Thyroid gland (tissue), 4 donors: ENCODE data around the gene ULK3. TPM values are rescaled to one million over a fixed set of nuclear protein-coding genes. Genes with fewer than 3 reads are reported as not detected.

Source experiments
- DNase-seq, 2 donors: peaks; one replicate each; pipeline ENCODE4 v3.0.0-alpha.2; 2019
- H3K27ac ChIP-seq, 3 donors: fragments of 200-600 bp; sonication (generic); 1 replicate in 2 of 3; 2 replicates in 1 of 3; pipeline ENCODE4 v1.5.1; 2016 to 2019; ENCODE audit warnings: mild to moderate bottlenecking in 1 of 3, moderate library complexity in 1 of 3
- H3K27me3 ChIP-seq: fragments of 200-600 bp; sonication (generic); one replicate; pipeline ENCODE4 v1.5.1; 2019
- H3K36me3 ChIP-seq, 2 donors: fragments of 200-600 bp; sonication (generic); one replicate each; pipeline ENCODE4 v1.5.1; 2016 to 2019
- H3K4me1 ChIP-seq, 2 donors: fragments of 200-600 bp; sonication (generic); one replicate each; pipeline ENCODE4 v1.5.1; 2017 to 2019
- H3K4me3 ChIP-seq, 3 donors: fragments of 200-600 bp; sonication (generic); replicated peaks in 1 of 3; 1 replicate in 2 of 3; 2 replicates in 1 of 3; pipeline ENCODE4 v1.5.1; 2016; ENCODE audit warnings: mild to moderate bottlenecking in 1 of 3
- H3K9me3 ChIP-seq: fragments of 200-600 bp; sonication (generic); one replicate; pipeline ENCODE4 v1.5.1; 2017
- POLR2A ChIP-seq, 2 donors: fragments of 450-650 bp; IDR thresholded peaks; one replicate each; pipeline ENCODE4 v1.6.1; 2017; ENCODE audit warnings: antibody characterized with exemption in 2 of 2, mild to moderate bottlenecking in 2 of 2, moderate library complexity in 1 of 2
- WGBS, 2 donors: methylation state at CpG; one replicate each; pipeline ENCODE4 v1.1.5; 2017; 5-methylcytosine and 5-hydroxymethylcytosine counted together
- intact Hi-C: fragments of 100-400 bp; cut with DNase I; formaldehyde crosslinking; loops from one replicate; pipeline ENCODE4 v1.15.1; 2023
- total RNA-seq, 4 donors: library from RNA; depleted of rRNA; stranded (reverse); fragments of >200 nt; gene quantifications; one replicate each; pipeline ENCODE4 v1.2.3, GENCODE V29; 2016
- TF ChIP-seq, protein P1 (sequence below), 6 experiments: fragments of 200-600 bp in 3 of 6; fragments of 450-650 bp in 3 of 6; sonication (generic) in 3 of 6; IDR thresholded peaks; one replicate each; pipeline ENCODE4 v1.5.1; 2016 to 2019; ENCODE audit warnings: antibody characterized with exemption in 6 of 6, mild to moderate bottlenecking in 2 of 6, inconsistent platforms in 1 of 6, moderate library complexity in 1 of 6

Gene ULK3
- total RNA-seq, 4 donors from 2014 or later: 40.9 to 91.1 (median 74.7) TPM

DNA sequence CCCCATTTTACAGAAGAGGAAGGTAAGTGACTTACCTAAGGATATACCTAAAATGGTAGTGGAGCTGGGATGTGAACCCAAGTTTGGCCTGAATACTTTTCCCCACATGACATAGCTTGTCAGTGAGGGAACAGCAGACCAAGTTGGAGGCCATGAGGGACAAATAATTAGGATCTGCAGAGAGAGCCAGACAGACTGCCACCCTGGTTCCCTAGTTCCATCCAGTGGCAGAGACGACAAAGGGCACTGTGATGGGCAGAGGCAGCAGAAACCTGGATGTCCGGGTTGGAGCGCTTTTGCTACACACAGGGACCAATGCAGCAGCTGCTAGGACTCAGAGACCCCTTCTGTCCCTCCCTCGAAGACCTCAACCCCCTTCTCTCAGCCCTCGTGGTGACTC, 15.3 kb downstream of the ULK3 start:
- intact Hi-C loops: no loop called here
- Histone ChIP-seq H3K9me3 (no peaks in the 10 kb centered on the region), H3K36me3 (no peaks in the 10 kb centered on the region), H3K4me3 (no peak overlapping the region), H3K27ac (no peak overlapping the region), H3K27me3 (no peaks in the 10 kb centered on the region), H3K4me1 (peaks cover 0 to 13% of the 10 kb centered on the region in 2 donors)
- TF ChIP-seq POLR2A (IDR thresholded peaks at IDR 0.05): no peak
- TF ChIP-seq, protein P1, sequence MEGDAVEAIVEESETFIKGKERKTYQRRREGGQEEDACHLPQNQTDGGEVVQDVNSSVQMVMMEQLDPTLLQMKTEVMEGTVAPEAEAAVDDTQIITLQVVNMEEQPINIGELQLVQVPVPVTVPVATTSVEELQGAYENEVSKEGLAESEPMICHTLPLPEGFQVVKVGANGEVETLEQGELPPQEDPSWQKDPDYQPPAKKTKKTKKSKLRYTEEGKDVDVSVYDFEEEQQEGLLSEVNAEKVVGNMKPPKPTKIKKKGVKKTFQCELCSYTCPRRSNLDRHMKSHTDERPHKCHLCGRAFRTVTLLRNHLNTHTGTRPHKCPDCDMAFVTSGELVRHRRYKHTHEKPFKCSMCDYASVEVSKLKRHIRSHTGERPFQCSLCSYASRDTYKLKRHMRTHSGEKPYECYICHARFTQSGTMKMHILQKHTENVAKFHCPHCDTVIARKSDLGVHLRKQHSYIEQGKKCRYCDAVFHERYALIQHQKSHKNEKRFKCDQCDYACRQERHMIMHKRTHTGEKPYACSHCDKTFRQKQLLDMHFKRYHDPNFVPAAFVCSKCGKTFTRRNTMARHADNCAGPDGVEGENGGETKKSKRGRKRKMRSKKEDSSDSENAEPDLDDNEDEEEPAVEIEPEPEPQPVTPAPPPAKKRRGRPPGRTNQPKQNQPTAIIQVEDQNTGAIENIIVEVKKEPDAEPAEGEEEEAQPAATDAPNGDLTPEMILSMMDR (IDR thresholded peaks at IDR 0.05): no peak
- no peak for DNase-seq
- WGBS, 2 donors: 57 to 65% methylated on average over 5 of the region's 5 CpGs

DNA sequence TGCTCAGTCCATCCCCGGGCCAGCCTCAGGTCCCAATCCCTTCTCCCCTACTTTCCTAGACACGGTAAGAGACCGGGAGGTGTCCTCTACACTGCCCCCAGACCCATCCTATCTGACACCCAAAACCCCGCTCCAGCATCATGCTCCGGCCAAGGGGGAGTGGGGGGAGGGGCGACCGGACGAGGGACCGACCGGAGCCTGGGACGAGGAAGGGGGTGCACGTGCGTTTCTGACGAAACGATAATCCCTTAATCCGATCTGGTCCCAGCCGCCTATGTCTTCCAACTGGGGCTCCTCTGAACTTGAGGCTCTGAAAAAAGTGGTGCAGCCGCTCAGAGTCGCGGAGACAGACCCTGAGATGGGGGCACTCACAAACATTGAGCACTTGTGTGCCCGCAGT, 16.0 kb downstream of the ULK3 start:
- H3K4me3 ChIP-seq: no peak overlapping the region
- no peak for TF ChIP-seq POLR2A (IDR thresholded peaks at IDR 0.05)
- TF ChIP-seq, protein P1 (IDR thresholded peaks at IDR 0.05): no peak
- H3K27me3 ChIP-seq: no peaks in the 10 kb centered on the region
- no peaks in the 10 kb centered on the region for H3K36me3 ChIP-seq
- intact Hi-C loops: no loop called here
- H3K4me1 ChIP-seq: peaks cover 0 to 13% of the 10 kb centered on the region in 2 donors
- 6 to 22% methylated on average over 16 to 21 of the region's 21 CpGs for WGBS, 2 donors
- H3K27ac ChIP-seq: no peak overlapping the region
- DNase-seq: no peak
- H3K9me3 ChIP-seq: no peaks in the 10 kb centered on the region

DNA sequence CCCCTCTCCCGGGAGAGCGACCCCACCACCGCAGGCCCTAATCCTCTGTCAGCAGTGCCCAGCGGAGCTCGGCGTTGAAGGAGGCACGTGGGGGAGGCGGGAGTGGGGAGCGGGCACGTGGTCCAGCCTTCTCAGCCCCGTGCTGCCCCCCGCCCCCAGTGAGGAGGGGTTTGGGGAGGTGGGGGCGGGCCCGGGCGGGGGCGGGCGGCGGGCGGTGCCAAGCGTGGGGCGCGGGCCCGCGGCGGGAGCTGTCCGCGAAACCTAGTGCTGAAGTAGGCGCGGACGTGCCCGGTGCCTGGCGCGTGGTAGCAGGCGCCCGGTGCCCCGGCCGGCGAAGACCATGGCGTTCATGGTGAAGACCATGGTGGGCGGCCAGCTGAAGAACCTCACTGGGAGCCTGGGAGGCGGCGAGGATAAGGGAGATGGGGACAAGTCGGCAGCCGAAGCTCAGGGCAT, 16.6 kb downstream of the ULK3 start, which contains the start of gene CPLX3:
Gene CPLX3, plus strand, starts transcription at position 264 of the 456 bp plus-strand sequence. Its CDS starts 77 bp downstream, at position 341.
- Histone ChIP-seq H3K9me3 (no peaks in the 10 kb centered on the region), H3K4me3 (no peak within 1 kb of the TSS), H3K27me3 (no peaks in the 10 kb centered on the region), H3K36me3 (no peaks in the 10 kb centered on the region), H3K27ac (no peak within 1 kb of the TSS), H3K4me1 (peaks cover 0 to 13% of the 10 kb centered on the region in 2 donors)
- TF ChIP-seq, protein P1 (IDR thresholded peaks at IDR 0.05): no peak
- no peak for TF ChIP-seq POLR2A (IDR thresholded peaks at IDR 0.05)
- intact Hi-C loops: no loop called here
- 7 to 16% methylated on average over 16 to 20 of the region's 44 CpGs for WGBS, 2 donors
- peak; percentile 57 to 67 for DNase-seq

DNA sequence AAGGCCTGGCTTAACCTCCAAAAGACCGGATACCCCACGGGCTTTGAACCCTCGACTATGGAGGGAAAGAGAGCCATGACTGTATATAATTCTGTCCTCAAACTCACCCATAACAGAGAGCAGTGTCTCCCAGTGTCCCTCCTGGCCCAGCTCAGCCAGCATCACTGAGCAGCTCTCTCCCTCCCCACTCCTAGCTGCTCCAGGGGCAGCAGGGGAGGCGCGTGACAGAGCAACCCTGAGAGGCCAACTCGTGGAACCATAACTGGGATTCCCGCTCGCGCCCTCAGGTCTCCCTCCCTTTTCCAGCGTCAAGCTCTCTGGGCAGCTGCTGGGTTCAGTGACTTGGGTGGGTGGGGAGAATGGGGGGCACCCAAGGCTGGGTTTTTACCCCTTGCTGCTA, 17.1 kb downstream of the ULK3 start:
- intact Hi-C loops: no loop called here
- Histone ChIP-seq H3K4me3 (no peak overlapping the region), H3K9me3 (no peaks in the 10 kb centered on the region), H3K4me1 (peaks cover 0 to 13% of the 10 kb centered on the region in 2 donors), H3K27me3 (no peaks in the 10 kb centered on the region), H3K36me3 (no peaks in the 10 kb centered on the region), H3K27ac (no peak overlapping the region)
- WGBS, 2 donors: 41 to 57% methylated on average over 7 to 9 of the region's 10 CpGs
- no peak for TF ChIP-seq POLR2A (IDR thresholded peaks at IDR 0.05)
- TF ChIP-seq, protein P1 (IDR thresholded peaks at IDR 0.05): no peak
- DNase-seq: peak in 1 of 2 donors; percentile 36

DNA sequence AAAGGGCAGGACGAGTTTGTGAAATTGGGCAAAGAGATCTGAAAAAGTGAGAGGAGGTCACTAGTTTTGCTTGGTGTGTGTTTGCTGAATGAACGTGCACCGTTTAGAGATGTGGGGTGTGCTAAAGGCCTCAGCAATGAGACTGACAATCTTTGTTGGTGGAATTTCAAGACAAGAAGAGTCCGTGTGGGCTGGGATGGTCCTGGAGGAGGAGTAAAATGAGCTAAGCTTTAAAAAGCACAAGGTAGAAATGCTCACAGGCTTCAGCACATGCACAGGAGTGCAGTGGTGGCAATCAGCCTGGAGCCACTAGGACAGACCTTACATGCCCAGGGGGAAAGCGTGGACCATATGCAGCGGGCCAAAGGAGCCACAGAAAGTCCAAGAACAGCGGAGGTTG, 18.0 kb downstream of the ULK3 start:
- Histone ChIP-seq H3K36me3 (no peaks in the 10 kb centered on the region), H3K9me3 (no peaks in the 10 kb centered on the region), H3K27ac (no peak overlapping the region), H3K27me3 (no peaks in the 10 kb centered on the region), H3K4me1 (peaks cover 0 to 13% of the 10 kb centered on the region in 2 donors), H3K4me3 (no peak overlapping the region)
- intact Hi-C loops: no loop called here
- TF ChIP-seq, protein P1 (IDR thresholded peaks at IDR 0.05): no peak
- no peak for TF ChIP-seq POLR2A (IDR thresholded peaks at IDR 0.05)
- no peak for DNase-seq
- WGBS, 2 donors: 82 to 85% methylated on average over 7 of the region's 7 CpGs
